Heart left ventricle (tissue), 16 donors: ENCODE results near the gene SERTAD2. TPM values are rescaled to one million over a fixed set of nuclear protein-coding genes. Genes with fewer than 3 reads are reported as not detected.

ENCODE experiments used
- ATAC-seq, 4 donors: fragments of 200-7000 bp; cut with Tn5 transposase; one replicate each; pipeline ENCODE4 v1.9.1; 2020 to 2022; ENCODE audit warnings: moderate library complexity in 4 of 4, mild to moderate bottlenecking in 3 of 4, moderate number of reproducible peaks in 1 of 4
- DNase-seq, 5 donors: peaks; one replicate each; pipeline ENCODE4 v3.0.0-alpha.2; 2020
- H3K27ac ChIP-seq, 12 donors: fragments of 200-600 bp; sonication (generic) in 4 of 12; one replicate each; pipeline versions ENCODE4 v1.5.0 to v1.8.0; 2016 to 2022; ENCODE audit warnings: mild to moderate bottlenecking in 2 of 12
- H3K27me3 ChIP-seq, 9 donors: fragments of 200-600 bp; sonication (generic) in 2 of 9; one replicate each; pipeline versions ENCODE4 v1.5.1 to v1.8.0; 2016 to 2022; ENCODE audit warnings: mild to moderate bottlenecking in 3 of 9
- H3K36me3 ChIP-seq, 9 donors: fragments of 200-600 bp; sonication (generic) in 2 of 9; one replicate each; pipeline versions ENCODE4 v1.5.0 to v1.8.0; 2018 to 2022; ENCODE audit warnings: mild to moderate bottlenecking in 2 of 9
- H3K4me1 ChIP-seq, 12 donors: fragments of 200-600 bp; sonication (generic) in 4 of 12; one replicate each; pipeline versions ENCODE4 v1.5.0 to v1.8.0; 2016 to 2022; ENCODE audit warnings: mild to moderate bottlenecking in 3 of 12
- H3K4me3 ChIP-seq, 12 donors: fragments of 200-600 bp; sonication (generic) in 4 of 12; one replicate each; pipeline versions ENCODE4 v1.5.0 to v1.8.0; 2017 to 2022; ENCODE audit warnings: mild to moderate bottlenecking in 9 of 12, moderate library complexity in 4 of 12
- H3K9me3 ChIP-seq, 12 donors: fragments of 200-600 bp; sonication (generic) in 4 of 12; one replicate each; pipeline versions ENCODE4 v1.5.0 to v1.8.0; 2016 to 2022; ENCODE audit warnings: mild to moderate bottlenecking in 1 of 12
- CTCF ChIP-seq, 12 donors: fragments of 200-600 bp; sonication (generic) in 4 of 12; IDR thresholded peaks; one replicate each; pipeline versions ENCODE4 v1.5.0 to v1.8.0; 2018 to 2022; ENCODE audit warnings: antibody characterized with exemption in 12 of 12, mild to moderate bottlenecking in 5 of 12
- POLR2A ChIP-seq, 2 donors: fragments of 450-650 bp; IDR thresholded peaks; one replicate each; pipeline ENCODE4 v1.6.1; 2017; ENCODE audit warnings: antibody characterized with exemption in 2 of 2, mild to moderate bottlenecking in 2 of 2, moderate library complexity in 2 of 2
- WGBS, 4 donors: extraction: QIAGEN DNeasy Blood & Tissue Kit in 2 of 4; methylation state at CpG; one replicate each; pipeline versions ENCODE4 v1.1.5 to v1.1.7; 2013 to 2018; 5-methylcytosine and 5-hydroxymethylcytosine counted together
- intact Hi-C, 10 donors: fragments of 100-400 bp; cut with DNase I; formaldehyde crosslinking; loops; one replicate each; pipeline versions ENCODE4 v1.11.1 to v1.14.2; 2022
- polyA plus RNA-seq, 2 donors: library from polyadenylated mRNA; stranded (reverse); fragments of 200-250 nt; gene quantifications; one replicate each; pipeline ENCODE4 v1.2.3, GENCODE V29; 2013
- total RNA-seq, 9 donors: library from RNA; depleted of rRNA in 2 of 9; stranded (reverse); fragments of >200 nt in 2 of 9; fragmentation: NEBNext Ultra II Directional in 3 of 9; extraction: Animal tissue kit (Norgen Biotek cat#: 25700) in 3 of 9; gene quantifications; one replicate each; pipeline versions ENCODE4 v1.1.0 to v1.2.4, GENCODE V29; 2016 to 2023
- donor health status: ischemic (EF 13 %, LVEDD 7.1; RV severe dilation, severe dysfunction).
- donor health status: healthy with polysubstance abuse.
- donor health status: DM: no; HTN: yes; CAD: no.
- donor health status: DM: no; HTN: no; CAD: no.
- donor health status: ischemic (EF 25% LVEDD 6.9; RV normal size, moderate dysfunction).
- donor health status: ischemic (EF 25% LVEDD 5.7; RV mildly dilated, moderate dysfunction).
- donor health status: healthy.
- donor health status: DM: yes; HTN: yes; CAD: no.
- donor health status: ischemic (EF 35%, LVEDD 5.7; RV mildly dilated, moderate dysfunction).
- donor health status: nonischemic (EF 11% LVEDD 7.7; RV severe dilation, severe dysfunction).
- donor health status: DM: yes; HTN: yes; CAD: no.
- donor health status: PGD.
- donor health status: ischemic (EF 29% LVEDD 5.4; RV normal size, mild dysfunction).
- donor health status: nonischemic (EF 23%, LVEDD 6.1; RV moderate dilation, normal function).

SERTAD2 gene
- total and polyA plus RNA-seq, 11 donors: 5.1 to 21.6 (median 15.5) TPM

DNA sequence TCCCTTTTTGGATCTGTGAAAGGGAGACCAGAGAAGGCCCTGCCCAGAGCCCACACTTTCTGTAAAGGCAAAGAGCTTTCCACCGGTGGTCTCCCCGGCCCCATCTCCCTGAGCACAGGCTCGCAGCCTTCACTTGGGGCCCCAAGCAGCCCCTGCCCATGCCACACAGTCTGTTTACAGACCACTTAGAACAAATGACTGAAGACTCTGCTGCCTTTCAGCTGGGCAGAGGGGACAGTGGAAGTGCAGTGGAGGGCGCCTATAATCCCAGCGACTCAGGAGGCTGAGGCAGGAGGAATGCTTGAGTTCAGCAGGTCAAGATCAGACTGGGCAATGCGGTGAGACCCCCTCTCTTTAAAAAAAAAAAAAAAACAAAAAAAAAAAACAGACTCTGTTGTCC, 28.9 kb downstream of the SERTAD2 start:
- TF ChIP-seq CTCF (IDR thresholded peaks at IDR 0.05) (no peak), POLR2A (IDR thresholded peaks at IDR 0.05) (no peak)
- Histone ChIP-seq H3K4me1 (peaks cover 0 to 11% (median 0%) of the 10 kb centered on the region in 12 donors), H3K36me3 (no peaks in the 10 kb centered on the region), H3K27me3 (no peaks in the 10 kb centered on the region), H3K27ac (no peak overlapping the region), H3K4me3 (no peak overlapping the region), H3K9me3 (no peaks in the 10 kb centered on the region)
- ATAC-seq: no peak
- DNase-seq: no peak
- intact Hi-C loops: no loop called here
- WGBS, 4 donors: 90 to 93% (median 93%) methylated on average over 6 of the region's 6 CpGs

GRCh38 chr2:64624108-64624610, 29.6 kb downstream of the SERTAD2 start:
- TF ChIP-seq POLR2A (IDR thresholded peaks at IDR 0.05): no peak
- no peak for TF ChIP-seq CTCF (IDR thresholded peaks at IDR 0.05)
- intact Hi-C loops: no loop called here
- H3K4me3 ChIP-seq: no peak overlapping the region
- no peaks in the 10 kb centered on the region for H3K9me3 ChIP-seq
- H3K27ac ChIP-seq: no peak overlapping the region
- H3K27me3 ChIP-seq: no peaks in the 10 kb centered on the region
- 92 to 96% (median 94%) methylated on average over 6 of the region's 6 CpGs for WGBS, 4 donors
- no peaks in the 10 kb centered on the region for H3K36me3 ChIP-seq
- no peak for DNase-seq
- H3K4me1 ChIP-seq: peaks cover 0 to 5% (median 0%) of the 10 kb centered on the region in 12 donors
- ATAC-seq: no peak

GRCh38 chr2:64623242-64623850, 30.4 kb downstream of the SERTAD2 start:
- H3K27me3 ChIP-seq: no peaks in the 10 kb centered on the region
- no peak overlapping the region for H3K27ac ChIP-seq
- DNase-seq: no peak
- H3K36me3 ChIP-seq: no peaks in the 10 kb centered on the region
- WGBS, 4 donors: 85 to 90% (median 89%) methylated on average over 13 of the region's 13 CpGs
- TF ChIP-seq POLR2A (IDR thresholded peaks at IDR 0.05) (no peak), CTCF (IDR thresholded peaks at IDR 0.05) (no peak)
- H3K9me3 ChIP-seq: no peaks in the 10 kb centered on the region
- H3K4me1 ChIP-seq: no peaks in the 10 kb centered on the region
- intact Hi-C loops: no loop called here
- H3K4me3 ChIP-seq: no peak overlapping the region
- no peak for ATAC-seq

GRCh38 chr2:64622443-64623241, 31.1 kb downstream of the SERTAD2 start:
- Histone ChIP-seq H3K4me3 (no peak overlapping the region), H3K36me3 (no peaks in the 10 kb centered on the region), H3K27me3 (no peaks in the 10 kb centered on the region), H3K27ac (no peak overlapping the region), H3K9me3 (no peaks in the 10 kb centered on the region), H3K4me1 (no peaks in the 10 kb centered on the region)
- 80 to 92% (median 86%) methylated on average over 11 to 13 of the region's 13 CpGs for WGBS, 4 donors
- intact Hi-C loops: no loop called here
- TF ChIP-seq CTCF (IDR thresholded peaks at IDR 0.05) (peak in 3 of 12 donors; percentile 10 to 27 (median 20)), POLR2A (IDR thresholded peaks at IDR 0.05) (no peak)
- ATAC-seq: peak in 2 of 4 donors; percentile 18 to 31
- DNase-seq: no peak
